ENCODE results near the gene SAE1. TPM values are rescaled to one million over a fixed set of nuclear protein-coding genes. Genes with fewer than 3 reads are reported as not detected.

The SAE1 gene
- total RNA-seq, 1 donor from 2014 or later = 49.9 TPM

- Histone ChIP-seq H3K36me3 (peaks cover 53% of the 10 kb centered on the region), H3K4me1 (peaks cover 12% of the 10 kb centered on the region), H3K27me3 (ENCODE audit: low read depth) (no peaks in the 10 kb centered on the region), H3K27ac (no peak overlapping the region), H3K9me3 (no peaks in the 10 kb centered on the region), H3K4me3 (no peak overlapping the region)
- no peak for DNase-seq
- no peak for ATAC-seq
- TF ChIP-seq CTCF (IDR thresholded peaks at IDR 0.05) = no peak
- intact Hi-C loops (cut with DNase I) = no loop called here
These were observed 79.5 kb downstream of the SAE1 start for GRCh38 chr19:47210180-47210490.

GRCh38 chr19:47210689-47211316 is 80.2 kb downstream of the SAE1 start:
- Histone ChIP-seq H3K27ac (peak overlapping the region; percentile 73), H3K36me3 (peaks cover 47% of the 10 kb centered on the region), H3K4me1 (peaks cover 12% of the 10 kb centered on the region), H3K9me3 (no peaks in the 10 kb centered on the region), H3K27me3 (ENCODE audit: low read depth) (no peaks in the 10 kb centered on the region), H3K4me3 (no peak overlapping the region)
- ATAC-seq = peak; percentile 80 to 90
- DNase-seq = peak; percentile 61
- peak; percentile 79 for TF ChIP-seq CTCF (IDR thresholded peaks at IDR 0.05)
- intact Hi-C loops (cut with DNase I) = no loop called here

- intact Hi-C loops (cut with DNase I) = no loop called here
- Histone ChIP-seq H3K27me3 (ENCODE audit: low read depth) (no peaks in the 10 kb centered on the region), H3K36me3 (peaks cover 6% of the 10 kb centered on the region), H3K4me1 (peaks cover 9% of the 10 kb centered on the region), H3K4me3 (no peak overlapping the region), H3K27ac (no peak overlapping the region), H3K9me3 (no peaks in the 10 kb centered on the region)
- ATAC-seq (no peak), DNase-seq (no peak)
- TF ChIP-seq CTCF (IDR thresholded peaks at IDR 0.05) = no peak
These were observed 84.9 kb downstream of the SAE1 start for GRCh38 chr19:47215581-47215980.

GRCh38 chr19:47221080-47221841 is 90.6 kb downstream of the SAE1 start:
- Histone ChIP-seq H3K4me1 (peaks cover 6% of the 10 kb centered on the region), H3K27me3 (ENCODE audit: low read depth) (no peaks in the 10 kb centered on the region), H3K9me3 (no peaks in the 10 kb centered on the region), H3K36me3 (peaks cover 48% of the 10 kb centered on the region), H3K4me3 (no peak overlapping the region), H3K27ac (no peak overlapping the region)
- intact Hi-C loops (cut with DNase I) = no loop called here
- ATAC-seq (no peak), DNase-seq (no peak)
- TF ChIP-seq CTCF (IDR thresholded peaks at IDR 0.05) = no peak

GRCh38 chr19:47221890-47222289 is 91.3 kb downstream of the SAE1 start:
- Histone ChIP-seq H3K27me3 (ENCODE audit: low read depth) (no peaks in the 10 kb centered on the region), H3K4me3 (no peak overlapping the region), H3K27ac (no peak overlapping the region), H3K4me1 (peaks cover 11% of the 10 kb centered on the region), H3K9me3 (no peaks in the 10 kb centered on the region), H3K36me3 (peaks cover 48% of the 10 kb centered on the region)
- intact Hi-C loops (cut with DNase I) = no loop called here
- TF ChIP-seq CTCF (IDR thresholded peaks at IDR 0.05) = no peak
- DNase-seq (no peak), ATAC-seq (no peak)

Measured in lower lobe of right lung (tissue), 2 donors.